Small intestine (tissue), 7 donors: ENCODE measurements around the gene HCRT. TPM values are rescaled to one million over a fixed set of nuclear protein-coding genes. Genes with fewer than 3 reads are reported as not detected.
A peak's percentile ranks its signal among the peaks of the same experiment; 100 is the strongest.
"Not testable (repeated sequence)": the region's sequence is repeated elsewhere in the genome, so short reads cannot be mapped to it uniquely, and the experiment has no call there.

Experiments used
- DNase-seq, 2 donors: peaks; one replicate each; pipeline versions ENCODE4 v3.0.0 to v3.0.0-alpha.2; 2013
- FAIRE-seq: peaks from 2 replicates; lab custom pipeline; 2012; peaks lifted over from hg19 to GRCh38; lab: Jason Lieb, UNC
- H3K27ac ChIP-seq, 3 donors: one replicate each; pipeline ENCODE4 v1.5.1; 2013; ENCODE audit warnings: low read length in 2 of 3, mild to moderate bottlenecking in 2 of 3, control low read depth in 1 of 3, inconsistent platforms in 1 of 3, low read depth in 1 of 3, moderate library complexity in 1 of 3
- H3K27me3 ChIP-seq, 3 donors: one replicate each; pipeline ENCODE4 v1.6.1; 2013; ENCODE audit warnings: low read length in 3 of 3, inconsistent platforms in 1 of 3; ENCODE audit not compliant: control insufficient read depth in 3 of 3, insufficient read depth in 3 of 3
- H3K36me3 ChIP-seq, 3 donors: one replicate each; pipeline ENCODE4 v1.6.1; 2013; ENCODE audit warnings: low read length in 3 of 3, inconsistent platforms in 1 of 3, low read depth in 1 of 3, mild to moderate bottlenecking in 1 of 3, moderate library complexity in 1 of 3; ENCODE audit not compliant: control insufficient read depth in 3 of 3, insufficient read depth in 2 of 3
- H3K4me1 ChIP-seq, 3 donors: one replicate each; pipeline ENCODE4 v1.6.1; 2013; ENCODE audit warnings: low read length in 2 of 3, inconsistent platforms in 1 of 3, low read depth in 1 of 3, mild to moderate bottlenecking in 1 of 3, moderate library complexity in 1 of 3; ENCODE audit not compliant: control insufficient read depth in 3 of 3, insufficient read depth in 2 of 3
- H3K4me3 ChIP-seq, 3 donors: one replicate each; pipeline ENCODE4 v1.5.1; 2013; ENCODE audit warnings: low read length in 3 of 3, control low read depth in 1 of 3, inconsistent platforms in 1 of 3, low read depth in 1 of 3, mild to moderate bottlenecking in 1 of 3, moderate library complexity in 1 of 3
- H3K9me3 ChIP-seq, 2 donors: one replicate each; pipeline ENCODE4 v1.6.1; 2013; ENCODE audit warnings: low read depth in 1 of 2, low read length in 1 of 2; ENCODE audit not compliant: control insufficient read depth in 2 of 2, insufficient read depth in 1 of 2
- WGBS, 3 donors: extraction: QIAGEN DNeasy Blood & Tissue Kit; methylation state at CpG; one replicate each; pipeline ENCODE4 v1.1.7; 2013; 5-methylcytosine and 5-hydroxymethylcytosine counted together
- polyA plus RNA-seq, 4 donors: library from polyadenylated mRNA; stranded (reverse) in 3 of 4; unstranded in 1 of 4; fragments of 200-250 nt in 3 of 4; fragments of 120-200 nt in 1 of 4; gene quantifications; one replicate each; pipeline versions ENCODE4 v1.2.1 to v1.2.3, GENCODE V29; 2013
- donor health status: healthy with polysubstance abuse.
- donor health status: control.
- donor health status: control.
- donor health status: Bipolar disorder and iron deficiency.
- donor health status: healthy.

The HCRT gene
- polyA plus RNA-seq, 4 donors: not detected

GRCh38 chr17:42155614-42156045 is 29.6 kb downstream of the HCRT start:
- no peak overlapping the region for H3K27ac ChIP-seq
- no peaks in the 10 kb centered on the region for H3K27me3 ChIP-seq
- DNase-seq (no peak), FAIRE-seq (no peak)
- H3K36me3 ChIP-seq: peaks cover 0 to 16% (median 2%) of the 10 kb centered on the region in 3 donors
- H3K4me1 ChIP-seq: peaks cover 2 to 12% (median 3%) of the 10 kb centered on the region in 3 donors
- peak overlapping the region in 1 of 3 donors; percentile 96 for H3K4me3 ChIP-seq
- WGBS, 3 donors: 38 to 68% (median 67%) methylated on average over 17 of the region's 17 CpGs
- H3K9me3 ChIP-seq: no peaks in the 10 kb centered on the region

DNA sequence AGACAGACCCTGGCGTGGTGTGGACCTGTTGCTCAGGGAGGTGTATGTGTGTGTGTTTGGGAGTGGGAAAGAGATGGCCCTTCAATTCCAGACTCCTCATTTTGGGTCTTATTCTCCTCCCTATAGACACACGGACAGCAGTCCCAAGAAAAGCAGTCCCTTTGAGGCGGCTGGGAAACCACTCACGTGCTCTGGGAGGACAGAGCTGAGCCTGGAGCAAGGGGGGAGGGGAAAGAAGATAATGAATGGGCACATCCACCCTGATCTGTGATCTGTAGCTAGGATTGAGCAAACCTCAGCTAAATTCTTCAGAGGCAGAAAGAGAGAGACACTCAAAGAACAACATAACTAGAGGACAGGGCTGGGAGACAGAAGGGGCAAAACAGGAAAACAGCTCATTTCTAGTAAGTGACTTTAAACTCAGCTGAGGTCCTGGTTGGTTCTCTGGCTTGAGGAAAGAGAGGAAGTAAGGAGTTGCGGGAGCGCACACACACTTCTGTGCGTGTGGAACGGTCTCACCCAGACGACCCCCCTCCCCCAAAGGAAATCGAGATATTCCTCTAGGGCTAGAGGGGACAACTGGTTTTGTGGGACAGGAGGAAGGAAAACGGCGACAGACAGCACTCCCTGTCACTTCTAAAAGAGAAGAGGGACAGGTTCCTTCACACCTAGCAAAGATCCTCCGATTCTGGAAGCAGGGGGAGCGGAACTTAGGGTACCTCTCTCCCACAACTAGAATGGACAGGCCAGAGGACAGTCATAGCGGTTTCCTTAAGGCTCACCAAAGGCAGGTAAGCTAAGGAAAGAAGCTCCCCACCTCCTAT is 31.1 kb downstream of the HCRT start:
- Histone ChIP-seq H3K27me3 (no peaks in the 10 kb centered on the region), H3K4me1 (peaks cover 3 to 12% (median 4%) of the 10 kb centered on the region in 3 donors), H3K9me3 (no peaks in the 10 kb centered on the region), H3K27ac (peak overlapping the region; percentile 47 to 83 (median 82)), H3K36me3 (peaks cover 0 to 27% (median 3%) of the 10 kb centered on the region in 3 donors), H3K4me3 (peak overlapping the region; percentile 94 to 96 (median 96))
- 3 to 6% (median 4%) methylated on average over 15 of the region's 15 CpGs for WGBS, 3 donors
- DNase-seq (peak; percentile 48 to 70), FAIRE-seq (no peak)

GRCh38 chr17:42146911-42147607 is 38.2 kb downstream of the HCRT start:
- no peak overlapping the region for H3K27ac ChIP-seq
- H3K36me3 ChIP-seq: peaks cover 7 to 72% (median 17%) of the 10 kb centered on the region in 3 donors
- no peak overlapping the region for H3K4me3 ChIP-seq
- WGBS, 3 donors: 85 to 89% (median 86%) methylated on average over 13 of the region's 13 CpGs
- no peaks in the 10 kb centered on the region for H3K27me3 ChIP-seq
- peaks cover 2 to 7% (median 4%) of the 10 kb centered on the region in 3 donors for H3K4me1 ChIP-seq
- FAIRE-seq (no peak), DNase-seq (no peak)
- no peaks in the 10 kb centered on the region for H3K9me3 ChIP-seq

GRCh38 chr17:42143138-42143537 is 42.1 kb downstream of the HCRT start:
- not testable (repeated sequence) for H3K9me3 ChIP-seq, H3K4me3 ChIP-seq, DNase-seq, H3K4me1 ChIP-seq, H3K27ac ChIP-seq, FAIRE-seq, H3K27me3 ChIP-seq
- peaks cover 9 to 75% (median 17%) of the 10 kb centered on the region in 3 donors for H3K36me3 ChIP-seq
- WGBS, 3 donors: 82 to 91% (median 91%) methylated on average over 4 of the region's 4 CpGs

DNA sequence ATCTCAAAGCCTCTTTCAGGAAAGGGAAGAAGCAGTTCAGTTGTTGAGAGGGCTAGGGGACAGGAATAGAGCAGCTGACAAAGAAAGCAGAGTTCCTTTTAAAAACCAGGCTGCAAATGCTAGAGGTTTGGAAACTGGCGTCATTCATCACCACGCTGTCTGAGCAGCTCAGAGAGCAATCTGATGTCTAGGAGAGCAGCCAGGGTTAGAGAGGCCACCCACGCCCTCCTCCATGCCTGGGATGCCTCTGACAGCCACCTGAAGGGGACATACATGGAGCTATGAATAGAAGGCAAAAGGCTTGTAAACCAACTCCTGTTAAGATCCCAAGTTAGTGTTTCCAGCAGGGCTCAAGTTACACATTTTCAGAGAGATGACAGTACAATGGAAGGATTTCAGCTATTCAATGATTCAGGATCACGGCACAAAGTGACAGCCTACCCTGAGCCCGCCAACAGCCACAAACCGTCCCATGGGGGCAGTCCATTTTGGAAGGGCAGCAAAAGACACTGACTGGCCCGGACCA is 42.8 kb downstream of the HCRT start:
- Histone ChIP-seq H3K9me3 (no peaks in the 10 kb centered on the region), H3K36me3 (peaks cover 9 to 73% (median 17%) of the 10 kb centered on the region in 3 donors), H3K4me3 (no peak overlapping the region), H3K27me3 (no peaks in the 10 kb centered on the region), H3K27ac (no peak overlapping the region), H3K4me1 (peaks cover 0 to 6% (median 2%) of the 10 kb centered on the region in 3 donors)
- DNase-seq (no peak), FAIRE-seq (no peak)
- WGBS, 3 donors: 84 to 91% (median 86%) methylated on average over 7 of the region's 7 CpGs

GRCh38 chr17:42141382-42141781 is 43.9 kb downstream of the HCRT start:
- Histone ChIP-seq H3K4me3 (no peak overlapping the region), H3K27ac (no peak overlapping the region), H3K36me3 (peaks cover 9 to 74% (median 16%) of the 10 kb centered on the region in 3 donors), H3K27me3 (no peaks in the 10 kb centered on the region), H3K9me3 (no peaks in the 10 kb centered on the region), H3K4me1 (peaks cover 0 to 13% (median 2%) of the 10 kb centered on the region in 3 donors)
- no peak for DNase-seq
- WGBS, 3 donors: 70 to 89% (median 89%) methylated on average over 8 of the region's 8 CpGs
- no peak for FAIRE-seq

- H3K4me3 ChIP-seq, FAIRE-seq, H3K9me3 ChIP-seq, H3K27me3 ChIP-seq, H3K27ac ChIP-seq, DNase-seq: not testable (repeated sequence)
- Histone ChIP-seq H3K36me3 (peaks cover 9 to 71% (median 15%) of the 10 kb centered on the region in 3 donors), H3K4me1 (peaks cover 0 to 19% (median 2%) of the 10 kb centered on the region in 3 donors)
- 97 to 99% (median 98%) methylated on average over 7 of the region's 7 CpGs for WGBS, 3 donors
Observed at GRCh38 chr17:42140690-42141089, 44.6 kb downstream of the HCRT start.
